ENCODE results near the gene CCDC38. TPM values are rescaled to one million over a fixed set of nuclear protein-coding genes. Genes with fewer than 3 reads are reported as not detected.

Gene CCDC38
- total and polyA plus RNA-seq, 9 of the 15 experiments (the other 6 are each of a cell fraction or from before 2014, with no cell fraction given): not detected

DNA sequence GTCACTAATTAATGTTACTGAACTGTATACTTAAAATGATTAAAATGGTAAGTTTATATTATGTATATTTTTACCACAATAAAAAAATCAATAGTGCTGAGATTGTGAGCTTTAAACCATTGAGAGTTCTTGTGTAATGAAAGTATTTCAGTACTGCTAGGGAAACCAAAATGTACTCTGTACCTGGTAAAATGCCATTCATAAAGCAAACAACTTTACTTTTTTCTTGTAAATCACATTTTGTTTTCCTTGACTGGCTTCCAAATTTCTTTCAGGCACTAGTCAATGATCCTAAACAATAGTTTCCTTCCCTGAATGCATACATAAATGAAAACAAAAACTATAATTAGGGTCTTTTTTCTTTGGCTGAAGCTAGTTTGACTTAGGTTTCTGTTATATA lies 113.0 kb downstream of the CCDC38 start:
- Histone ChIP-seq H3K27ac (ENCODE audit: extremely low read depth, low read depth, low read length) (no peak overlapping the region), H3K9me1 (ENCODE audit: control insufficient read depth, insufficient read depth, low read length) (no peaks in the 10 kb centered on the region), H3K79me2 (ENCODE audit: control insufficient read depth, insufficient read depth, low read length) (no peaks in the 10 kb centered on the region), H3K9me3 (replicated peaks; ENCODE audit: control insufficient read depth, insufficient read depth, low read depth, low read length) (no peaks in the 10 kb centered on the region), H3K4me3 (no peak overlapping the region), H2AFZ (ENCODE audit: low read depth, low read length) (no peak overlapping the region), H3K4me1 (replicated peaks in 1 of 2; ENCODE audit: control insufficient read depth in 2 of 2, insufficient read depth in 2 of 2, low read length in 2 of 2) (no peaks in the 10 kb centered on the region), H3K27me3 (ENCODE audit: control insufficient read depth in 2 of 2, insufficient read depth in 2 of 2, low read length in 2 of 2) (no peaks in the 10 kb centered on the region), H3K36me3 (ENCODE audit: control insufficient read depth, insufficient read depth, low read length) (no peaks in the 10 kb centered on the region), H4K20me1 (replicated peaks; ENCODE audit: control insufficient read depth, insufficient read depth, low read length) (no peaks in the 10 kb centered on the region), H3K4me2 (ENCODE audit: insufficient read depth, low read length) (no peak overlapping the region), H3K9ac (ENCODE audit: insufficient read depth in 1 of 2, low read depth in 2 of 2, low read length in 2 of 2) (no peak overlapping the region)
- BruUV-seq (replicated peaks): no TSS peak
- ATAC-seq (no peak), DNase-seq (ENCODE audit: extremely low read depth in 1 of 4, low spot score in 3 of 4) (no peak), FAIRE-seq (no peak)
- in situ Hi-C loops (cut with MboI) (no loop called here), intact Hi-C loops (cut with micrococcal nuclease) (no loop called here)
- ChIA-PET CTCF (ENCODE audit: low intra/inter-chr PET ratio) (no interaction called here), POLR2A (no interaction called here)
- no peak for TF ChIP-seq BCOR (IDR thresholded peaks at IDR 0.05)
- no peak for TF ChIP-seq CBX8 (IDR thresholded peaks at IDR 0.05; ENCODE audit: borderline replicate concordance, extremely low read depth, low read depth, low read length, poor library complexity, severe bottlenecking)
- no peak for TF ChIP-seq MCM7 (IDR thresholded peaks at IDR 0.05)
- TF ChIP-seq, protein P1, sequence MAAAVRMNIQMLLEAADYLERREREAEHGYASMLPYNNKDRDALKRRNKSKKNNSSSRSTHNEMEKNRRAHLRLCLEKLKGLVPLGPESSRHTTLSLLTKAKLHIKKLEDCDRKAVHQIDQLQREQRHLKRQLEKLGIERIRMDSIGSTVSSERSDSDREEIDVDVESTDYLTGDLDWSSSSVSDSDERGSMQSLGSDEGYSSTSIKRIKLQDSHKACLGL (CRISPR knock-in tag; IDR thresholded peaks at IDR 0.05; ENCODE audit: borderline replicate concordance, poor library complexity, severe bottlenecking): no peak
- no peak for TF ChIP-seq CBX1 (IDR thresholded peaks at IDR 0.05; ENCODE audit: low read depth)
- TF ChIP-seq, protein P2, sequence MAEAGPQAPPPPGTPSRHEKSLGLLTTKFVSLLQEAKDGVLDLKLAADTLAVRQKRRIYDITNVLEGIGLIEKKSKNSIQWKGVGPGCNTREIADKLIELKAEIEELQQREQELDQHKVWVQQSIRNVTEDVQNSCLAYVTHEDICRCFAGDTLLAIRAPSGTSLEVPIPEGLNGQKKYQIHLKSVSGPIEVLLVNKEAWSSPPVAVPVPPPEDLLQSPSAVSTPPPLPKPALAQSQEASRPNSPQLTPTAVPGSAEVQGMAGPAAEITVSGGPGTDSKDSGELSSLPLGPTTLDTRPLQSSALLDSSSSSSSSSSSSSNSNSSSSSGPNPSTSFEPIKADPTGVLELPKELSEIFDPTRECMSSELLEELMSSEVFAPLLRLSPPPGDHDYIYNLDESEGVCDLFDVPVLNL (CRISPR knock-in tag; IDR thresholded peaks at IDR 0.05; ENCODE audit: low read depth): no peak
- TF ChIP-seq, protein P3, sequence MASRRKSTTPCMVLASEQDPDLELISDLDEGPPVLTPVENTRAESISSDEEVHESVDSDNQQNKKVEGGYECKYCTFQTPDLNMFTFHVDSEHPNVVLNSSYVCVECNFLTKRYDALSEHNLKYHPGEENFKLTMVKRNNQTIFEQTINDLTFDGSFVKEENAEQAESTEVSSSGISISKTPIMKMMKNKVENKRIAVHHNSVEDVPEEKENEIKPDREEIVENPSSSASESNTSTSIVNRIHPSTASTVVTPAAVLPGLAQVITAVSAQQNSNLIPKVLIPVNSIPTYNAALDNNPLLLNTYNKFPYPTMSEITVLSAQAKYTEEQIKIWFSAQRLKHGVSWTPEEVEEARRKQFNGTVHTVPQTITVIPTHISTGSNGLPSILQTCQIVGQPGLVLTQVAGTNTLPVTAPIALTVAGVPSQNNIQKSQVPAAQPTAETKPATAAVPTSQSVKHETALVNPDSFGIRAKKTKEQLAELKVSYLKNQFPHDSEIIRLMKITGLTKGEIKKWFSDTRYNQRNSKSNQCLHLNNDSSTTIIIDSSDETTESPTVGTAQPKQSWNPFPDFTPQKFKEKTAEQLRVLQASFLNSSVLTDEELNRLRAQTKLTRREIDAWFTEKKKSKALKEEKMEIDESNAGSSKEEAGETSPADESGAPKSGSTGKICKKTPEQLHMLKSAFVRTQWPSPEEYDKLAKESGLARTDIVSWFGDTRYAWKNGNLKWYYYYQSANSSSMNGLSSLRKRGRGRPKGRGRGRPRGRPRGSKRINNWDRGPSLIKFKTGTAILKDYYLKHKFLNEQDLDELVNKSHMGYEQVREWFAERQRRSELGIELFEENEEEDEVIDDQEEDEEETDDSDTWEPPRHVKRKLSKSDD (conservative IDR thresholded peaks at IDR 0.05; ENCODE audit: low read length): no peak
- TF ChIP-seq, protein P4, sequence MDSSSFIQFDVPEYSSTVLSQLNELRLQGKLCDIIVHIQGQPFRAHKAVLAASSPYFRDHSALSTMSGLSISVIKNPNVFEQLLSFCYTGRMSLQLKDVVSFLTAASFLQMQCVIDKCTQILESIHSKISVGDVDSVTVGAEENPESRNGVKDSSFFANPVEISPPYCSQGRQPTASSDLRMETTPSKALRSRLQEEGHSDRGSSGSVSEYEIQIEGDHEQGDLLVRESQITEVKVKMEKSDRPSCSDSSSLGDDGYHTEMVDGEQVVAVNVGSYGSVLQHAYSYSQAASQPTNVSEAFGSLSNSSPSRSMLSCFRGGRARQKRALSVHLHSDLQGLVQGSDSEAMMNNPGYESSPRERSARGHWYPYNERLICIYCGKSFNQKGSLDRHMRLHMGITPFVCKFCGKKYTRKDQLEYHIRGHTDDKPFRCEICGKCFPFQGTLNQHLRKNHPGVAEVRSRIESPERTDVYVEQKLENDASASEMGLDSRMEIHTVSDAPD (CRISPR knock-in tag; IDR thresholded peaks at IDR 0.05): no peak
- no peak for TF ChIP-seq BRCA1 (IDR thresholded peaks at IDR 0.05)
- TF ChIP-seq BRCA1 (CRISPR knock-in tag; IDR thresholded peaks at IDR 0.05): no peak
